GM12891 (cell line): ENCODE data around the gene ZNF282.

Source experiments
- DNase-seq: peaks from one replicate; pipeline ENCODE4 v3.0.0; 2011; ENCODE audit warnings: low spot score; ENCODE audit not compliant: insufficient read length
- FAIRE-seq: peaks from 2 replicates; lab custom pipeline; 2011; peaks lifted over from hg19 to GRCh38; lab: Jason Lieb, UNC
- PAX5 ChIP-seq: IDR thresholded peaks from 2 replicates; pipeline ENCODE4 v1.6.1; 2011; ENCODE audit warnings: low read length, moderate library complexity, mild to moderate bottlenecking; ENCODE audit not compliant: insufficient read depth, severe bottlenecking
- POLR2A ChIP-seq: IDR thresholded peaks from 2 replicates; pipeline ENCODE4 v1.6.1; 2011; ENCODE audit warnings: low read depth, low read length, control low read depth
- POLR2AphosphoS5 ChIP-seq: IDR thresholded peaks from 2 replicates; pipeline ENCODE4 v1.6.1; 2011; ENCODE audit warnings: low read depth, low read length, control low read depth
- POU2F2 ChIP-seq: IDR thresholded peaks from 2 replicates; pipeline ENCODE4 v1.6.1; 2011; ENCODE audit warnings: low read depth, mild to moderate bottlenecking, control low read depth, low read length, moderate library complexity
- SPI1 ChIP-seq: IDR thresholded peaks from 2 replicates; pipeline ENCODE4 v1.6.1; 2011; ENCODE audit warnings: low read depth, low read length, control low read depth
- TAF1 ChIP-seq: IDR thresholded peaks from 2 replicates; pipeline ENCODE4 v1.6.1; 2011; ENCODE audit warnings: low read depth, low read length, control low read depth

The ZNF282 gene

GRCh38 chr7:149188213-149188612 lies 7.1 kb upstream of the ZNF282 start:
- FAIRE-seq (no peak), DNase-seq (no peak)
- TF ChIP-seq PAX5 (no peak), TAF1 (no peak), POU2F2 (no peak), POLR2A (no peak), POLR2AphosphoS5 (no peak), SPI1 (no peak)

- TF ChIP-seq TAF1 (no peak), PAX5 (no peak), POLR2A (no peak), POU2F2 (no peak), SPI1 (no peak), POLR2AphosphoS5 (no peak)
- FAIRE-seq (no peak), DNase-seq (no peak)
Observed at GRCh38 chr7:149188637-149189259, 6.6 kb upstream of the ZNF282 start.

GRCh38 chr7:149191851-149192250 lies 3.5 kb upstream of the ZNF282 start:
- no peak for TF ChIP-seq POLR2AphosphoS5
- no peak for TF ChIP-seq SPI1
- no peak for TF ChIP-seq TAF1
- no peak for TF ChIP-seq PAX5
- TF ChIP-seq POU2F2: no peak
- no peak for TF ChIP-seq POLR2A
- DNase-seq (no peak), FAIRE-seq (no peak)

GRCh38 chr7:149194799-149195179 lies 557 bp upstream of the ZNF282 start:
- TF ChIP-seq PAX5: no peak
- no peak for TF ChIP-seq POLR2AphosphoS5
- TF ChIP-seq POLR2A: no peak
- FAIRE-seq (no peak), DNase-seq (no peak)

GRCh38 chr7:149196151-149196704 lies 882 bp downstream of the ZNF282 start:
- FAIRE-seq (no peak), DNase-seq (no peak)
- TF ChIP-seq POLR2AphosphoS5 (no peak), PAX5 (no peak), TAF1 (no peak), POU2F2 (no peak), SPI1 (no peak), POLR2A (no peak)

GRCh38 chr7:149196705-149197171 lies 1.4 kb downstream of the ZNF282 start:
- FAIRE-seq: no peak
- TF ChIP-seq PAX5 (no peak), POU2F2 (no peak), TAF1 (no peak), SPI1 (no peak), POLR2A (no peak), POLR2AphosphoS5 (no peak)
- no peak for DNase-seq

GRCh38 chr7:149197675-149198074 lies 2.3 kb downstream of the ZNF282 start:
- no peak for TF ChIP-seq SPI1
- no peak for TF ChIP-seq PAX5
- no peak for TF ChIP-seq POU2F2
- no peak for TF ChIP-seq POLR2A
- TF ChIP-seq POLR2AphosphoS5: no peak
- TF ChIP-seq TAF1: no peak
- FAIRE-seq (no peak), DNase-seq (no peak)

- DNase-seq (no peak), FAIRE-seq (no peak)
- TF ChIP-seq TAF1: no peak
- TF ChIP-seq POU2F2: no peak
- no peak for TF ChIP-seq PAX5
- no peak for TF ChIP-seq POLR2AphosphoS5
- TF ChIP-seq POLR2A: no peak
- TF ChIP-seq SPI1: no peak
Observed at GRCh38 chr7:149198161-149198816, 2.9 kb downstream of the ZNF282 start.

- no peak for DNase-seq
- TF ChIP-seq POLR2AphosphoS5 (no peak), SPI1 (no peak), POLR2A (no peak), TAF1 (no peak), POU2F2 (no peak), PAX5 (no peak)
- FAIRE-seq: no peak
Observed at GRCh38 chr7:149199234-149199995, 4.1 kb downstream of the ZNF282 start.
